HG02943 (cell line): Measurements from ENCODE around the gene NEURL1B.

Experiments
- ATAC-seq: cut with Tn5 transposase; IDR thresholded peaks from one replicate; pipeline ENCODE4 v1.9.1; 2021; ENCODE audit warnings: mild to moderate bottlenecking, low read depth, moderate library complexity; ENCODE audit not compliant: unreplicated experiment

The NEURL1B gene

GRCh38 chr5:172633403-172633970 is 7.6 kb upstream of the NEURL1B start:
- ATAC-seq = no peak

GRCh38 chr5:172634106-172634899 is 6.8 kb upstream of the NEURL1B start:
- ATAC-seq = no peak

- no peak for ATAC-seq
These were observed 6.0 kb upstream of the NEURL1B start for GRCh38 chr5:172635038-172635437.

- ATAC-seq = no peak
These were observed 4.6 kb upstream of the NEURL1B start for GRCh38 chr5:172636279-172637050.

DNA sequence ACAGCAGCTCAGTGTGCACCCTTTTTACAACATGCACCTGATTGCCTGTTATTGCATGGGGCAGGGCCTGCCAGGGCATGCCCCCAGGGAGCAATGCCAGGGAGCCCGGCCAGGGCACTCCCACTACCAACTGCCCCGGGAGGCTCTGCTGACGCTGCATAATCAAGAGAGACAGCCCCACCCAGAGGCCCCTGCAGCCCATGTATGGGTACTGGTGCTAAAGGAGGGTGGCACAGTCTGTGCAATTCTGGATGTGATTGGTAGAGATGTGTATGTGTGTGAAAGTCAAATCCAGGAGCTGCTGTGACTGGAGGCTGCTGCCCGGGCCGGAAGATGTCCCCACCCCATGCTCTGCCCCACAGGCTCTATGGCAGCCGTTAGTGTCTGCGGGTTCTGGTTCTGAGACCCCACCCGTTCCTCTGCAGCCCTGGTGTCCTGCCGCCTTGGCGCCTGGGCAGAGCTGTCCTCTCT is 3.9 kb upstream of the NEURL1B start:
- ATAC-seq = no peak

- ATAC-seq = no peak
These were observed 3.3 kb upstream of the NEURL1B start for GRCh38 chr5:172637740-172638139.

DNA sequence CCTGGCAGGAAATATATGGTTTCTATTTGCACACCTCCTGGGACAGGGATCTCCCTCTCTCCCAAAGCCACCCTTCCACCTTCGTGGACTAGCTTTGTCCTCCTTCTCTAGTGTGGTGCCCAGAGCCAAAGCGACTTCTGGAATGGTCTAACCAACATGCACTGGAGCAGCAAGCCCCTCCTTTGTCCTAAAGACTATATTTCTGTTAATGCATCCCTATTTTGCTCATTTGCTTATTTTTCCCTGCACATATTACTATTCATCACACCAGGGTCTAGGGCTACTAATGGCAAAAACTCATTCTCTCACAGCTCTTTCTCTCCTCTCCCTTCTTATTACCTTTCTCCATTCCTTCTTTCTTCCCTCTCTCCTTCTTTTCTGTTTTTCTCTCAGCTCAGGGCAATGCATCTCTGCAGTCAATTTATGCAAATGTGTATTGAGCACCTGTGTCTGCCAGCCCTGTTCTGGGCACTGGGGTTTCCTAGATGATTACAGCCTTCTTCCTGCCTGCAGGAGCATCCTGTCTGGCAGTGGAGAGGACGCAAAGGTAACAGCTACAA is 2.8 kb upstream of the NEURL1B start:
- no peak for ATAC-seq

DNA sequence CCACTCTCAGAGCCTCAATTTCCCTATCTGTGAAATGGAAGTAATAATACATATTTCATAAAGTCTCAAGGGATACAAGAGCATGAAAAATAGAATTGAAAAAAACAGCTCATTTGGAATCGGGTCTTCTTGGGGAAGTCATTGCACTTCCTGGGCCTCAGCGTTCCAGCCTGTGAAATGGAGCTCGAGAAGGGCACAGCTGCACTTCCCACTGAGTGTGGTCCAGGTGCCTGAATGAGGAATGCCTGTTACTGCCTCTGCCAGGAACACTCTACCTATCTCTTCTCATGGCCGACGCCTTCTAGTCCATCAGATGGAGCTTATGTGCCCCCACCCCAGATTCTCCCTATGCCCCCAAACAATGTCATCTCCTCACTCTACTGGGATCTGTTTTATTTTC is 924 bp upstream of the NEURL1B start:
- no peak for ATAC-seq

DNA sequence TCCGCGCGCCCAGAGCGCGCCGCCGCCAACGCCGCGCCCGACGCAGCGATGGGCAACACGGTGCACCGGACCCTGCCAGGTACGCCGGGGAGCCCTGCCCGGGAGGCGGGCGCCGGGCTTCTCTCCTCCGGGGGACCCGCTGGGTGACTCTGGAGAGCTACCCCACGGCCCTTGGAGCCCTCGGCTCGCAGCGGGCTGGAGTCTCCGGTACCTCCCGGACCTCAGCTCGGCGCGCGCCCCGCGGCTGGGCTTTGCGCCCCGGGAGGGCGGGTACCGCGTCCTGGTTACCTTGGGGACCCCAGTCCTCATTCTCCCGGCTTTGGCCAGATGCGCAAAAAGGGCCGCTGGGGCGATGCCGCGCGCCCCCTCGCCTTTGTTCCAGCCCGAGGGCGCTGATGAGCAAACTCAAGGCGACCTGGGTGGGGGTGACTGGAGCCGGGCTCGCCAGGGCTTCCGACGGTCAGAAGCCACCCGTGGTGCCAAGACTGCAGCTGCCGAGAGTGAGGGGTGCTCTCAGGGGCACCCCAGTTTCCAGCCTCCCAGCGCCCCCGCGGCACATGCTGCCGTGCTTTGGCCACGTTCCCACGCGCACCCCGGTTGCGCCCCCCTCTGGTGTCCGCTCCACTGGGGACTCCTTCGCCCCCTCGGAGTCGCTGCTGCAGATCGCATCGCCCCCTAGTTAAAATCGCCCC is 442 bp downstream of the NEURL1B start:
- no peak for ATAC-seq

GRCh38 chr5:172642051-172642409 is 967 bp downstream of the NEURL1B start:
- ATAC-seq = no peak

GRCh38 chr5:172642486-172642885 is 1.4 kb downstream of the NEURL1B start:
- no peak for ATAC-seq

- no peak for ATAC-seq
These were observed 2.1 kb downstream of the NEURL1B start for GRCh38 chr5:172642926-172643871.

GRCh38 chr5:172644266-172644665 is 3.2 kb downstream of the NEURL1B start:
- ATAC-seq = no peak

GRCh38 chr5:172644711-172645110 is 3.6 kb downstream of the NEURL1B start:
- ATAC-seq = no peak

- no peak for ATAC-seq
These were observed 4.4 kb downstream of the NEURL1B start for GRCh38 chr5:172645271-172646055.

- no peak for ATAC-seq
These were observed 5.7 kb downstream of the NEURL1B start for GRCh38 chr5:172646716-172647285.

GRCh38 chr5:172647352-172648012 is 6.4 kb downstream of the NEURL1B start:
- ATAC-seq = no peak

DNA sequence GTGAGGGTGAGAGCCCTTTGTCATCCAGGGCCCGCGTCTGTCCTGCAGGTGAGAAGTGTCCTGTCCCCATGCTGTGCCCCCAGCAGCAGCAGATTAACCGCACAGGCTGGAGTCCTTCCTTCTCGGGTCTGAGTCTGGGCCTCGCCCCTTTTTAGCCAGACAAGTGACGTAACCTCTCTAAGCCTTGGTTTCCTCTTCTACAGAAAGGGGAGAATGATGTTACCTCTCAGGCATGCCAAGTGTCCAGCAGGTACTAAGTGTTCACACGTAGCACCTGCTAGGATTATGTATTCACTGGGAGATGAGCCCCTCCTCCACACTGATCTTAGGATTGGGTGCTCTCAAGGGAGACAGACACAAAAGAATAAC is 6.9 kb downstream of the NEURL1B start:
- no peak for ATAC-seq
